ENCODE measurements around the gene GRIK4. TPM values are rescaled to one million over a fixed set of nuclear protein-coding genes. Genes with fewer than 3 reads are reported as not detected.

The GRIK4 gene
- total RNA-seq, 2 experiments from 2014 or later, result not detected

GRCh38 chr11:120658071-120658423, 146.5 kb downstream of the GRIK4 start:
- Mint-ChIP-seq H3K4me1 (no peaks in the 10 kb centered on the region), H3K27ac (no peak overlapping the region), H3K9me3 (ENCODE audit: low read depth) (no peaks in the 10 kb centered on the region), H3K27me3 (peaks cover 15% of the 10 kb centered on the region), H3K4me3 (no peak overlapping the region), H3K36me3 (ENCODE audit: low read depth) (no peaks in the 10 kb centered on the region)
- DNase-seq (no peak), ATAC-seq (no peak)
- ChIA-PET POLR2A (no interaction called here), CTCF (interaction anchor here (0.7 kb wide), 1 partner anchor 144 kb away, joined by 3 read pairs; no protein-coding TSS in a partner anchor)
- intact Hi-C loops (cut with DNase I, micrococcal nuclease), result no loop called here

GRCh38 chr11:120659076-120659475, 147.5 kb downstream of the GRIK4 start:
- ATAC-seq, result no peak
- Mint-ChIP-seq H3K27me3 (peaks cover 22% of the 10 kb centered on the region), H3K36me3 (ENCODE audit: low read depth) (no peaks in the 10 kb centered on the region), H3K9me3 (ENCODE audit: low read depth) (no peaks in the 10 kb centered on the region), H3K4me1 (no peaks in the 10 kb centered on the region), H3K4me3 (no peak overlapping the region), H3K27ac (no peak overlapping the region)
- ChIA-PET POLR2A (no interaction called here), CTCF (interaction anchor here (0.6 to 0.7 kb wide), 2 partner anchors 143 to 1764 kb away, joined by 3 read pairs; no protein-coding TSS in a partner anchor)
- intact Hi-C loops (cut with DNase I, micrococcal nuclease), result no loop called here
- DNase-seq, result no peak

GRCh38 chr11:120660024-120660565, 148.5 kb downstream of the GRIK4 start:
- Mint-ChIP-seq H3K27me3 (peaks cover 20% of the 10 kb centered on the region), H3K4me3 (no peak overlapping the region), H3K36me3 (ENCODE audit: low read depth) (no peaks in the 10 kb centered on the region), H3K27ac (no peak overlapping the region), H3K4me1 (no peaks in the 10 kb centered on the region), H3K9me3 (ENCODE audit: low read depth) (no peaks in the 10 kb centered on the region)
- ATAC-seq (peak; percentile 82), DNase-seq (peak; percentile 54)
- ChIA-PET POLR2A (no interaction called here), CTCF (interaction anchor here (0.6 to 1.0 kb wide), 3 partner anchors 16 to 55 kb away, joined by 3 to 6 read pairs (median 4); no protein-coding TSS in a partner anchor)
- intact Hi-C loops (cut with DNase I, micrococcal nuclease), result no loop called here

GRCh38 chr11:120662071-120662676, 150.6 kb downstream of the GRIK4 start:
- CTCF ChIA-PET, result interaction anchor here (0.6 kb wide), 1 partner anchor 340 kb away, joined by 4 read pairs; no protein-coding TSS in a partner anchor
- no peak for ATAC-seq
- no peak for DNase-seq
- H3K36me3 Mint-ChIP-seq (ENCODE audit: low read depth), result no peaks in the 10 kb centered on the region
- no peak overlapping the region for H3K27ac Mint-ChIP-seq
- H3K9me3 Mint-ChIP-seq (ENCODE audit: low read depth), result no peaks in the 10 kb centered on the region
- H3K27me3 Mint-ChIP-seq, result peaks cover 21% of the 10 kb centered on the region
- H3K4me1 Mint-ChIP-seq, result no peaks in the 10 kb centered on the region
- H3K4me3 Mint-ChIP-seq, result no peak overlapping the region
- POLR2A ChIA-PET, result no interaction called here
- intact Hi-C loops (cut with DNase I, micrococcal nuclease), result no loop called here

GRCh38 chr11:120663142-120663541, 151.6 kb downstream of the GRIK4 start:
- Mint-ChIP-seq H3K4me1 (no peaks in the 10 kb centered on the region), H3K36me3 (ENCODE audit: low read depth) (no peaks in the 10 kb centered on the region), H3K4me3 (no peak overlapping the region), H3K27ac (no peak overlapping the region), H3K9me3 (ENCODE audit: low read depth) (no peaks in the 10 kb centered on the region), H3K27me3 (peaks cover 21% of the 10 kb centered on the region)
- ATAC-seq (no peak), DNase-seq (no peak)
- POLR2A ChIA-PET, result no interaction called here
- CTCF ChIA-PET, result interaction anchor here (0.6 kb wide), 1 partner anchor 10 kb away, joined by 3 read pairs; no protein-coding TSS in a partner anchor
- intact Hi-C loops (cut with DNase I, micrococcal nuclease), result no loop called here

GRCh38 chr11:120666121-120666639, 154.6 kb downstream of the GRIK4 start:
- H3K36me3 Mint-ChIP-seq (ENCODE audit: low read depth), result no peaks in the 10 kb centered on the region
- H3K27ac Mint-ChIP-seq, result no peak overlapping the region
- ATAC-seq, result no peak
- peaks cover 16% of the 10 kb centered on the region for H3K27me3 Mint-ChIP-seq
- no peak overlapping the region for H3K4me3 Mint-ChIP-seq
- intact Hi-C loops (cut with DNase I, micrococcal nuclease), result no loop called here
- no peaks in the 10 kb centered on the region for H3K9me3 Mint-ChIP-seq (ENCODE audit: low read depth)
- ChIA-PET POLR2A (no interaction called here), CTCF (no interaction called here)
- no peak for DNase-seq
- no peaks in the 10 kb centered on the region for H3K4me1 Mint-ChIP-seq

GRCh38 chr11:120667281-120667680, 155.7 kb downstream of the GRIK4 start:
- ChIA-PET POLR2A (no interaction called here), CTCF (no interaction called here)
- H3K36me3 Mint-ChIP-seq (ENCODE audit: low read depth), result no peaks in the 10 kb centered on the region
- H3K27me3 Mint-ChIP-seq, result peaks cover 21% of the 10 kb centered on the region
- H3K4me3 Mint-ChIP-seq, result no peak overlapping the region
- H3K4me1 Mint-ChIP-seq, result no peaks in the 10 kb centered on the region
- ATAC-seq (no peak), DNase-seq (peak; percentile 16)
- H3K9me3 Mint-ChIP-seq (ENCODE audit: low read depth), result no peaks in the 10 kb centered on the region
- H3K27ac Mint-ChIP-seq, result no peak overlapping the region
- intact Hi-C loops (cut with DNase I, micrococcal nuclease), result no loop called here

- Mint-ChIP-seq H3K4me3 (no peak overlapping the region), H3K27me3 (peaks cover 24% of the 10 kb centered on the region), H3K27ac (no peak overlapping the region), H3K9me3 (ENCODE audit: low read depth) (no peaks in the 10 kb centered on the region), H3K4me1 (no peaks in the 10 kb centered on the region), H3K36me3 (ENCODE audit: low read depth) (no peaks in the 10 kb centered on the region)
- no peak for DNase-seq
- intact Hi-C loops (cut with DNase I, micrococcal nuclease), result no loop called here
- ATAC-seq, result no peak
- CTCF ChIA-PET, result no interaction called here
- POLR2A ChIA-PET, result no interaction called here
Observed at GRCh38 chr11:120667934-120668333, 156.4 kb downstream of the GRIK4 start.

- intact Hi-C loops (cut with DNase I, micrococcal nuclease), result no loop called here
- CTCF ChIA-PET, result no interaction called here
- no peak overlapping the region for H3K27ac Mint-ChIP-seq
Observed at GRCh38 chr11:120668537-120668936, 157.0 kb downstream of the GRIK4 start.

GRCh38 chr11:120674542-120674941, 163.0 kb downstream of the GRIK4 start:
- H3K4me1 Mint-ChIP-seq, result no peaks in the 10 kb centered on the region
- ATAC-seq, result no peak
- no peaks in the 10 kb centered on the region for H3K9me3 Mint-ChIP-seq (ENCODE audit: low read depth)
- H3K27ac Mint-ChIP-seq, result no peak overlapping the region
- no peaks in the 10 kb centered on the region for H3K36me3 Mint-ChIP-seq (ENCODE audit: low read depth)
- H3K4me3 Mint-ChIP-seq, result no peak overlapping the region
- CTCF ChIA-PET, result no interaction called here
- intact Hi-C loops (cut with DNase I, micrococcal nuclease), result no loop called here
- peaks cover 24% of the 10 kb centered on the region for H3K27me3 Mint-ChIP-seq
- DNase-seq, result no peak
- POLR2A ChIA-PET, result no interaction called here

More at GRCh38 chr11:120668537-120668936, 157.0 kb downstream of the GRIK4 start:
- Mint-ChIP-seq H3K9me3 (ENCODE audit: low read depth) (no peaks in the 10 kb centered on the region), H3K4me3 (no peak overlapping the region), H3K27me3 (peaks cover 21% of the 10 kb centered on the region), H3K4me1 (no peaks in the 10 kb centered on the region), H3K36me3 (ENCODE audit: low read depth) (no peaks in the 10 kb centered on the region)
- ATAC-seq, result no peak
- POLR2A ChIA-PET, result no interaction called here
- no peak for DNase-seq

- H3K4me3 Mint-ChIP-seq, result no peak overlapping the region
- H3K27me3 Mint-ChIP-seq, result peaks cover 27% of the 10 kb centered on the region
- intact Hi-C loops (cut with DNase I, micrococcal nuclease), result no loop called here
- ChIA-PET POLR2A (no interaction called here), CTCF (interaction anchor here (1.2 to 2.2 kb wide), 2 partner anchors 11 to 15 kb away, joined by 3 to 15 read pairs; no protein-coding TSS in a partner anchor)
- no peak for ATAC-seq
- no peaks in the 10 kb centered on the region for H3K9me3 Mint-ChIP-seq (ENCODE audit: low read depth)
- no peak for DNase-seq
- H3K27ac Mint-ChIP-seq, result no peak overlapping the region
- no peaks in the 10 kb centered on the region for H3K4me1 Mint-ChIP-seq
- no peaks in the 10 kb centered on the region for H3K36me3 Mint-ChIP-seq (ENCODE audit: low read depth)
Observed at GRCh38 chr11:120675171-120675570, 163.6 kb downstream of the GRIK4 start.

GRCh38 chr11:120676991-120677390, 165.4 kb downstream of the GRIK4 start:
- CTCF ChIA-PET, result interaction anchor here (0.8 to 2.2 kb wide), 2 partner anchors 9 to 10 kb away, joined by 3 to 15 read pairs; no protein-coding TSS in a partner anchor
- Mint-ChIP-seq H3K36me3 (ENCODE audit: low read depth) (no peaks in the 10 kb centered on the region), H3K4me1 (no peaks in the 10 kb centered on the region), H3K9me3 (ENCODE audit: low read depth) (no peaks in the 10 kb centered on the region), H3K27me3 (peaks cover 19% of the 10 kb centered on the region), H3K27ac (no peak overlapping the region), H3K4me3 (no peak overlapping the region)
- no peak for DNase-seq
- intact Hi-C loops (cut with DNase I, micrococcal nuclease), result no loop called here
- no peak for ATAC-seq
- POLR2A ChIA-PET, result no interaction called here

All from activated CD4-positive, alpha-beta T cell treated with anti-CD3 and anti-CD28 coated beads for 36 hours (primary cell).